ENCODE data around the gene ZHX3. TPM values are rescaled to one million over a fixed set of nuclear protein-coding genes. Genes with fewer than 3 reads are reported as not detected.

The ZHX3 gene
- total and polyA plus RNA-seq, 10 of the 15 experiments (the other 5 are each of a cell fraction or from before 2014, with no cell fraction given): 1.3 to 14.0 (median 5.0) TPM

DNA sequence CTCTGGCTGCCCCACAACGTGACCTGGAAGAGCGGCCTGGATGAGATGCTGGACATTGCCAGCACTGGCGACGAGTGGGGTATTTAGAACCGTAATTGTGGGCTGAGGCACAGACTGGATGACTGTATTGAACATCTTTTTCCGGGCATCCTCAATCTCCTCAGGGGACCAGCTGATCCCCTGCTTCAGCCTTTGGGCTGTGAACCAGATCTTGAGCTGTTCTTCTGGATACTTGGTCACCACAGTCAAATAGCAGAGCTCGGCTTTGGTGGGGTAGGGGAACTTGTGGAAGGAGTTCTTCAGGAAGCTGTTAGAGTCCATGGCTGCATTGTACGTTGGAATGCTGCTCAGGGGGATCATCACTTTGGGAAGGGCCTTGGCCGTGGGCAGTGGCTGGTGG is 113.9 kb downstream of the ZHX3 start (continued):
- TF ChIP-seq, protein P1, sequence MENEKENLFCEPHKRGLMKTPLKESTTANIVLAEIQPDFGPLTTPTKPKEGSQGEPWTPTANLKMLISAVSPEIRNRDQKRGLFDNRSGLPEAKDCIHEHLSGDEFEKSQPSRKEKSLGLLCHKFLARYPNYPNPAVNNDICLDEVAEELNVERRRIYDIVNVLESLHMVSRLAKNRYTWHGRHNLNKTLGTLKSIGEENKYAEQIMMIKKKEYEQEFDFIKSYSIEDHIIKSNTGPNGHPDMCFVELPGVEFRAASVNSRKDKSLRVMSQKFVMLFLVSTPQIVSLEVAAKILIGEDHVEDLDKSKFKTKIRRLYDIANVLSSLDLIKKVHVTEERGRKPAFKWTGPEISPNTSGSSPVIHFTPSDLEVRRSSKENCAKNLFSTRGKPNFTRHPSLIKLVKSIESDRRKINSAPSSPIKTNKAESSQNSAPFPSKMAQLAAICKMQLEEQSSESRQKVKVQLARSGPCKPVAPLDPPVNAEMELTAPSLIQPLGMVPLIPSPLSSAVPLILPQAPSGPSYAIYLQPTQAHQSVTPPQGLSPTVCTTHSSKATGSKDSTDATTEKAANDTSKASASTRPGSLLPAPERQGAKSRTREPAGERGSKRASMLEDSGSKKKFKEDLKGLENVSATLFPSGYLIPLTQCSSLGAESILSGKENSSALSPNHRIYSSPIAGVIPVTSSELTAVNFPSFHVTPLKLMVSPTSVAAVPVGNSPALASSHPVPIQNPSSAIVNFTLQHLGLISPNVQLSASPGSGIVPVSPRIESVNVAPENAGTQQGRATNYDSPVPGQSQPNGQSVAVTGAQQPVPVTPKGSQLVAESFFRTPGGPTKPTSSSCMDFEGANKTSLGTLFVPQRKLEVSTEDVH (IDR thresholded peaks at IDR 0.05; ENCODE audit: low read depth, partially characterized antibody): no peak
- TF ChIP-seq PML (IDR thresholded peaks at IDR 0.05; ENCODE audit: low read length) (no peak), SIX5 (IDR thresholded peaks at IDR 0.05; ENCODE audit: low read depth, low read length, severe bottlenecking) (no peak), SMC3 (IDR thresholded peaks at IDR 0.05; ENCODE audit: borderline replicate concordance, low read length) (no peak), SRF (IDR thresholded peaks at IDR 0.05; ENCODE audit: low read depth in 2 of 2, low read length in 2 of 2) (no peak), ETV6 (conservative IDR thresholded peaks at IDR 0.05 in 1 of 2, IDR thresholded peaks at IDR 0.05 in 1 of 2; ENCODE audit: borderline replicate concordance in 1 of 2, low read depth in 1 of 2) (no peak), RB1 (IDR thresholded peaks at IDR 0.05; ENCODE audit: borderline replicate concordance) (no peak), KAT2A (conservative IDR thresholded peaks at IDR 0.05; ENCODE audit: control insufficient read depth, low read depth, low read length) (no peak), CHD4 (IDR thresholded peaks at IDR 0.05) (no peak)
- TF ChIP-seq, protein P2, sequence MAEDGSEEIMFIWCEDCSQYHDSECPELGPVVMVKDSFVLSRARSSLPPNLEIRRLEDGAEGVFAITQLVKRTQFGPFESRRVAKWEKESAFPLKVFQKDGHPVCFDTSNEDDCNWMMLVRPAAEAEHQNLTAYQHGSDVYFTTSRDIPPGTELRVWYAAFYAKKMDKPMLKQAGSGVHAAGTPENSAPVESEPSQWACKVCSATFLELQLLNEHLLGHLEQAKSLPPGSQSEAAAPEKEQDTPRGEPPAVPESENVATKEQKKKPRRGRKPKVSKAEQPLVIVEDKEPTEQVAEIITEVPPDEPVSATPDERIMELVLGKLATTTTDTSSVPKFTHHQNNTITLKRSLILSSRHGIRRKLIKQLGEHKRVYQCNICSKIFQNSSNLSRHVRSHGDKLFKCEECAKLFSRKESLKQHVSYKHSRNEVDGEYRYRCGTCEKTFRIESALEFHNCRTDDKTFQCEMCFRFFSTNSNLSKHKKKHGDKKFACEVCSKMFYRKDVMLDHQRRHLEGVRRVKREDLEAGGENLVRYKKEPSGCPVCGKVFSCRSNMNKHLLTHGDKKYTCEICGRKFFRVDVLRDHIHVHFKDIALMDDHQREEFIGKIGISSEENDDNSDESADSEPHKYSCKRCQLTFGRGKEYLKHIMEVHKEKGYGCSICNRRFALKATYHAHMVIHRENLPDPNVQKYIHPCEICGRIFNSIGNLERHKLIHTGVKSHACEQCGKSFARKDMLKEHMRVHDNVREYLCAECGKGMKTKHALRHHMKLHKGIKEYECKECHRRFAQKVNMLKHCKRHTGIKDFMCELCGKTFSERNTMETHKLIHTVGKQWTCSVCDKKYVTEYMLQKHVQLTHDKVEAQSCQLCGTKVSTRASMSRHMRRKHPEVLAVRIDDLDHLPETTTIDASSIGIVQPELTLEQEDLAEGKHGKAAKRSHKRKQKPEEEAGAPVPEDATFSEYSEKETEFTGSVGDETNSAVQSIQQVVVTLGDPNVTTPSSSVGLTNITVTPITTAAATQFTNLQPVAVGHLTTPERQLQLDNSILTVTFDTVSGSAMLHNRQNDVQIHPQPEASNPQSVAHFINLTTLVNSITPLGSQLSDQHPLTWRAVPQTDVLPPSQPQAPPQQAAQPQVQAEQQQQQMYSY (CRISPR knock-in tag; IDR thresholded peaks at IDR 0.05): no peak
- TF ChIP-seq, protein P3, sequence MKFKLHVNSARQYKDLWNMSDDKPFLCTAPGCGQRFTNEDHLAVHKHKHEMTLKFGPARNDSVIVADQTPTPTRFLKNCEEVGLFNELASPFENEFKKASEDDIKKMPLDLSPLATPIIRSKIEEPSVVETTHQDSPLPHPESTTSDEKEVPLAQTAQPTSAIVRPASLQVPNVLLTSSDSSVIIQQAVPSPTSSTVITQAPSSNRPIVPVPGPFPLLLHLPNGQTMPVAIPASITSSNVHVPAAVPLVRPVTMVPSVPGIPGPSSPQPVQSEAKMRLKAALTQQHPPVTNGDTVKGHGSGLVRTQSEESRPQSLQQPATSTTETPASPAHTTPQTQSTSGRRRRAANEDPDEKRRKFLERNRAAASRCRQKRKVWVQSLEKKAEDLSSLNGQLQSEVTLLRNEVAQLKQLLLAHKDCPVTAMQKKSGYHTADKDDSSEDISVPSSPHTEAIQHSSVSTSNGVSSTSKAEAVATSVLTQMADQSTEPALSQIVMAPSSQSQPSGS (IDR thresholded peaks at IDR 0.05; ENCODE audit: low read length): no peak
- TF ChIP-seq, protein P4, sequence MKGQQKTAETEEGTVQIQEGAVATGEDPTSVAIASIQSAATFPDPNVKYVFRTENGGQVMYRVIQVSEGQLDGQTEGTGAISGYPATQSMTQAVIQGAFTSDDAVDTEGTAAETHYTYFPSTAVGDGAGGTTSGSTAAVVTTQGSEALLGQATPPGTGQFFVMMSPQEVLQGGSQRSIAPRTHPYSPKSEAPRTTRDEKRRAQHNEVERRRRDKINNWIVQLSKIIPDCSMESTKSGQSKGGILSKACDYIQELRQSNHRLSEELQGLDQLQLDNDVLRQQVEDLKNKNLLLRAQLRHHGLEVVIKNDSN (IDR thresholded peaks at IDR 0.05; ENCODE audit: borderline replicate concordance, extremely low read length, insufficient read depth, low read depth, low read length): no peak
- TF ChIP-seq, protein P5, sequence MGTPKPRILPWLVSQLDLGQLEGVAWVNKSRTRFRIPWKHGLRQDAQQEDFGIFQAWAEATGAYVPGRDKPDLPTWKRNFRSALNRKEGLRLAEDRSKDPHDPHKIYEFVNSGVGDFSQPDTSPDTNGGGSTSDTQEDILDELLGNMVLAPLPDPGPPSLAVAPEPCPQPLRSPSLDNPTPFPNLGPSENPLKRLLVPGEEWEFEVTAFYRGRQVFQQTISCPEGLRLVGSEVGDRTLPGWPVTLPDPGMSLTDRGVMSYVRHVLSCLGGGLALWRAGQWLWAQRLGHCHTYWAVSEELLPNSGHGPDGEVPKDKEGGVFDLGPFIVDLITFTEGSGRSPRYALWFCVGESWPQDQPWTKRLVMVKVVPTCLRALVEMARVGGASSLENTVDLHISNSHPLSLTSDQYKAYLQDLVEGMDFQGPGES (IDR thresholded peaks at IDR 0.05): no peak
